Astrocyte (in vitro differentiated cells and primary cell): Measurements from ENCODE around the gene GGNBP2. TPM values are rescaled to one million over a fixed set of nuclear protein-coding genes. Genes with fewer than 3 reads are reported as not detected.

ENCODE experiments used
- DNase-seq: peaks from one replicate; pipeline ENCODE4 v3.0.0-alpha.2; 2010; ENCODE audit warnings: low read depth
- FAIRE-seq: peaks from 2 replicates; lab custom pipeline; 2011; peaks lifted over from hg19 to GRCh38; lab: Jason Lieb, UNC
- H2AFZ ChIP-seq: 2 replicates; pipeline ENCODE4 v1.6.0; 2012; ENCODE audit warnings: low read depth, low read length, inconsistent platforms
- H3K27ac ChIP-seq: 2 replicates; pipeline ENCODE4 v1.5.1; 2011; ENCODE audit warnings: low read depth, low read length, inconsistent platforms
- H3K27me3 ChIP-seq: 2 replicates; pipeline ENCODE4 v1.6.0; 2011; ENCODE audit warnings: low read length, inconsistent platforms; ENCODE audit not compliant: insufficient read depth
- H3K36me3 ChIP-seq: 2 replicates; pipeline ENCODE4 v1.5.1; 2011; ENCODE audit warnings: low read length, inconsistent platforms; ENCODE audit not compliant: insufficient read depth
- H3K4me1 ChIP-seq: 2 replicates; pipeline ENCODE4 v1.5.1; 2011; ENCODE audit warnings: low read length, inconsistent platforms; ENCODE audit not compliant: insufficient read depth
- H3K4me2 ChIP-seq: 2 replicates; pipeline ENCODE4 v1.6.0; 2012; ENCODE audit warnings: low read length, inconsistent platforms
- H3K4me3 ChIP-seq: 2 replicates; pipeline ENCODE4 v1.5.1; 2011; ENCODE audit warnings: low read depth, mild to moderate bottlenecking, low read length, inconsistent platforms; ENCODE audit not compliant: insufficient read depth
- H3K79me2 ChIP-seq: 2 replicates; pipeline ENCODE4 v1.6.0; 2012; ENCODE audit warnings: mild to moderate bottlenecking, low read length, inconsistent platforms; ENCODE audit not compliant: insufficient read depth
- H3K9ac ChIP-seq: 2 replicates; pipeline ENCODE4 v1.6.0; 2012; ENCODE audit warnings: mild to moderate bottlenecking, low read length, inconsistent platforms
- H3K9me3 ChIP-seq: 2 replicates; pipeline ENCODE4 v1.5.1; 2012; ENCODE audit warnings: low read depth, mild to moderate bottlenecking, low read length, inconsistent platforms; ENCODE audit not compliant: insufficient read depth
- H4K20me1 ChIP-seq: 2 replicates; pipeline ENCODE4 v1.6.0; 2012; ENCODE audit warnings: low read length, inconsistent platforms; ENCODE audit not compliant: insufficient read depth
- H3K27ac Mint-ChIP-seq: one replicate; pipeline ENCODE4 v1.8.0; 2021; ENCODE audit warnings: mild to moderate bottlenecking, mixed read lengths; ENCODE audit not compliant: unreplicated experiment
- H3K27me3 Mint-ChIP-seq: one replicate; pipeline ENCODE4 v1.8.0; 2021; ENCODE audit warnings: low read depth, mixed read lengths; ENCODE audit not compliant: unreplicated experiment
- H3K36me3 Mint-ChIP-seq: one replicate; pipeline ENCODE4 v1.8.0; 2021; ENCODE audit warnings: low read depth, mixed read lengths; ENCODE audit not compliant: unreplicated experiment
- H3K4me1 Mint-ChIP-seq: one replicate; pipeline ENCODE4 v1.8.0; 2021; ENCODE audit warnings: low read depth, mixed read lengths; ENCODE audit not compliant: unreplicated experiment
- H3K4me3 Mint-ChIP-seq: one replicate; pipeline ENCODE4 v1.8.0; 2021; ENCODE audit warnings: mild to moderate bottlenecking, moderate library complexity, mixed read lengths; ENCODE audit not compliant: unreplicated experiment
- H3K9me3 Mint-ChIP-seq: one replicate; pipeline ENCODE4 v1.8.0; 2021; ENCODE audit warnings: mild to moderate bottlenecking, mixed read lengths; ENCODE audit not compliant: unreplicated experiment
- EZH2 ChIP-seq: IDR thresholded peaks from 2 replicates; pipeline ENCODE4 v1.6.1; 2012; ENCODE audit warnings: mild to moderate bottlenecking, low read length, inconsistent platforms; ENCODE audit not compliant: insufficient read depth
- total RNA-seq: library from RNA; stranded (reverse); gene quantifications from 2 replicates; pipeline ENCODE4 v1.2.1, GENCODE V29; 2021
- TF ChIP-seq, protein P1 (sequence below): IDR thresholded peaks from 2 replicates; pipeline ENCODE4 v1.5.1; 2011; ENCODE audit warnings: low read depth, mild to moderate bottlenecking, inconsistent platforms, low read length, moderate library complexity; ENCODE audit not compliant: insufficient read depth

The GGNBP2 gene
- total RNA-seq, 1 donor from 2014 or later: 80.8 TPM

DNA sequence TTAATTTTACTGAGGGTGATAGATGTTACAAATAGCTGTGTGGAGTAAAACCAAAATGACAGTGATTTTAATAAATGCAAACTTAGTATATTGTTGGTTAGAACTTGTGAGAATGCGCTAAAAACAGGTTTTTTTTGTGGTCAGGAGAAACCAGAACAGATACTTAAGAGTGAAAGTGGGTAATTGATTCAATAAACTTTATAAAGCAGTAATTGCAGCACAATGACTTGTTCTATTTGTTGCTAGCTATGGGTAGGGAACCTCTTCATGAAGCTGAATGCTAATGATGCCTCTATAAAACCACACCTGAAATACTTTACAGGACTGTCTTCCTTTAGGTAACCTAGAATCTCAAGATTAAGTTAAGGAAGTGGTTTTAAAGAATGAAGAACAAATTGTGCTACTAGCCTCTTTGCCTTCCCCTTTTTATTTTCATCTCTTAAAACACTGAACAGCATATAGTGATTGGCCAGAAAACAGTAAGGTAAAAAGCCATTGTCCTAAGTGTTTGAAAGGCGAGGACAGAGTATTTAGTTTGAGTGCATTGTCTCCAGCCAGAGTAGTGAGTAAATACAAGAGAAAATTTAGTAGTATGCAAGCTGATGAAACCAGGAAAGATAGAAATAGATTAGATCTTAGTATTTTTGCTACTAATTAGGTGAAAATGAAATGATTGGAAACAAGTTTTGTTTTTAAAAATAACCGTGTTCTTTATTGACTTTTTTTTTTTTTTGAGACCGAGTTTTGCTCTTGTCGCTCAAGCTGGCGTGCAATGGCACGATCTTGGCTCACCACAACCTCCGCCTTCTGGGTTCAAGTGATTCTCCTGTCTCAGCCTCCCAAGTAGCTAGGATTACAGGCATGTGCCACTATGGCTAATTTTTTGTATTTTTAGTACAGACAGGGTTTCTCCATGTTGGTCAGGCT is 6.0 kb downstream of the GGNBP2 start:
- Histone ChIP-seq H3K79me2 (peaks cover 99% of the 10 kb centered on the region), H3K4me1 (peaks cover 9% of the 10 kb centered on the region), H3K27me3 (no peaks in the 10 kb centered on the region), H3K27ac (no peak overlapping the region), H3K36me3 (peaks cover under 1% of the 10 kb centered on the region), H3K9ac (no peak overlapping the region), H4K20me1 (peaks cover 94% of the 10 kb centered on the region), H3K4me2 (no peak overlapping the region), H2AFZ (no peak overlapping the region), H3K4me3 (no peak overlapping the region), H3K9me3 (no peaks in the 10 kb centered on the region)
- Mint-ChIP-seq H3K4me1 (peaks cover 27% of the 10 kb centered on the region), H3K27ac (no peak overlapping the region), H3K36me3 (peaks cover 5% of the 10 kb centered on the region), H3K9me3 (no peaks in the 10 kb centered on the region), H3K27me3 (no peaks in the 10 kb centered on the region), H3K4me3 (no peak overlapping the region)
- DNase-seq: no peak
- no peak for FAIRE-seq
- TF ChIP-seq, protein P1, sequence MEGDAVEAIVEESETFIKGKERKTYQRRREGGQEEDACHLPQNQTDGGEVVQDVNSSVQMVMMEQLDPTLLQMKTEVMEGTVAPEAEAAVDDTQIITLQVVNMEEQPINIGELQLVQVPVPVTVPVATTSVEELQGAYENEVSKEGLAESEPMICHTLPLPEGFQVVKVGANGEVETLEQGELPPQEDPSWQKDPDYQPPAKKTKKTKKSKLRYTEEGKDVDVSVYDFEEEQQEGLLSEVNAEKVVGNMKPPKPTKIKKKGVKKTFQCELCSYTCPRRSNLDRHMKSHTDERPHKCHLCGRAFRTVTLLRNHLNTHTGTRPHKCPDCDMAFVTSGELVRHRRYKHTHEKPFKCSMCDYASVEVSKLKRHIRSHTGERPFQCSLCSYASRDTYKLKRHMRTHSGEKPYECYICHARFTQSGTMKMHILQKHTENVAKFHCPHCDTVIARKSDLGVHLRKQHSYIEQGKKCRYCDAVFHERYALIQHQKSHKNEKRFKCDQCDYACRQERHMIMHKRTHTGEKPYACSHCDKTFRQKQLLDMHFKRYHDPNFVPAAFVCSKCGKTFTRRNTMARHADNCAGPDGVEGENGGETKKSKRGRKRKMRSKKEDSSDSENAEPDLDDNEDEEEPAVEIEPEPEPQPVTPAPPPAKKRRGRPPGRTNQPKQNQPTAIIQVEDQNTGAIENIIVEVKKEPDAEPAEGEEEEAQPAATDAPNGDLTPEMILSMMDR: no peak
- no peak for TF ChIP-seq EZH2

DNA sequence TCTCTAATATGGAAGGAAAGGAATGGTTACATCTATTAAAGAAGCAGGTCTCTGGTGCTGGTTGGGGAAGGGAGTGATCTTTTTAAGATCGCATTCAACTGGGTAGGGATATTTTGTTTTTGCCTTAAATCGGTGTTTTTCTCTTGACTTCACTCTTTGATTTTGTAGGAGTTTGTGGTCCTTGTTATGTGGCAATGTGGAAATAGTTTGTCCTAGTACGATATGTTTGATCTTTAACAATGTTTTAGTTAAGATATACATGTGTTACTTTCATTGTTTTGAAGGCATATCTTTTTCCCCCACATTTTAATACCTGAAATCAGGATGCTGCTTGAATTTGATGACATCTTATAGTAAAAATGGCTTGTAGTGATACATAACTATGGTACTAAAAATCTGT is 8.7 kb downstream of the GGNBP2 start:
- Mint-ChIP-seq H3K36me3 (peaks cover 10% of the 10 kb centered on the region), H3K27ac (no peak overlapping the region), H3K27me3 (no peaks in the 10 kb centered on the region), H3K4me3 (no peak overlapping the region), H3K9me3 (no peaks in the 10 kb centered on the region), H3K4me1 (peaks cover 18% of the 10 kb centered on the region)
- Histone ChIP-seq H3K4me3 (no peak overlapping the region), H3K4me1 (no peaks in the 10 kb centered on the region), H3K9ac (no peak overlapping the region), H3K27ac (no peak overlapping the region), H3K79me2 (peaks cover 98% of the 10 kb centered on the region), H3K27me3 (no peaks in the 10 kb centered on the region), H4K20me1 (peaks cover 86% of the 10 kb centered on the region), H3K36me3 (peaks cover 18% of the 10 kb centered on the region), H3K9me3 (no peaks in the 10 kb centered on the region), H3K4me2 (no peak overlapping the region), H2AFZ (no peak overlapping the region)
- TF ChIP-seq EZH2: no peak
- TF ChIP-seq, protein P1: no peak
- no peak for DNase-seq
- FAIRE-seq: no peak

DNA sequence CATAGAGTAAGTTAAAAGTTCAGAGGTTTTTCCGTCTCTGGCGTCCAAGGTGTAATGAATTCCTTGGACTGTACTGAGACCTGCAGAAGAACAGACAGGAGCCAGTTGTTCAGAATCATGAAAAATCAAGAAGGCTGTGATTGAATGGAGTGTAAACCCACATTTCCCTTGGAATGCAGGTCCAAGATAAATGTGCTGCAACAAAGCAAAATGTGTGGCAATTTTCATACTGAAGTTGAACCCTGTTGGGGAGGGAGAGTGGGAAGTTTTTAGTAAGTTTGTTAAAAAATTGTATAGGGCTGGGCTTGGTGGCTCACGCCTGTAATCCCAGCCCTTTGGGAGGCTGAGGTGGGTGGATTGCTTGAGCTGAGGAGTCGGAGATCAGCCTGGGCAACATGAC is 21.4 kb downstream of the GGNBP2 start:
- FAIRE-seq (no peak), DNase-seq (no peak)
- H3K4me2 ChIP-seq: no peak overlapping the region
- H3K9me3 ChIP-seq: no peaks in the 10 kb centered on the region
- no peak overlapping the region for H3K4me3 ChIP-seq
- Mint-ChIP-seq H3K27me3 (no peaks in the 10 kb centered on the region), H3K9me3 (no peaks in the 10 kb centered on the region), H3K4me1 (no peaks in the 10 kb centered on the region), H3K27ac (no peak overlapping the region), H3K36me3 (peaks cover 17% of the 10 kb centered on the region), H3K4me3 (no peak overlapping the region)
- H3K27me3 ChIP-seq: no peaks in the 10 kb centered on the region
- H3K27ac ChIP-seq: no peak overlapping the region
- H2AFZ ChIP-seq: no peak overlapping the region
- TF ChIP-seq EZH2: no peak
- TF ChIP-seq, protein P1: no peak
- H3K79me2 ChIP-seq: peaks cover 73% of the 10 kb centered on the region
- H3K36me3 ChIP-seq: peaks cover 53% of the 10 kb centered on the region
- H4K20me1 ChIP-seq: peaks cover 47% of the 10 kb centered on the region
- no peak overlapping the region for H3K9ac ChIP-seq
- H3K4me1 ChIP-seq: no peaks in the 10 kb centered on the region
